SU-DHL-6 (cell line): ENCODE measurements around the gene DUSP6.
"Not testable (repeated sequence)": the region's sequence is repeated elsewhere in the genome, so short reads cannot be mapped to it uniquely, and the experiment has no call there.

Experiments
- H2AFZ ChIP-seq: fragments of 200-600 bp; sonication (generic); 2 replicates; pipeline ENCODE4 v1.6.1; 2014; ENCODE audit warnings: low read depth, mild to moderate bottlenecking, moderate library complexity, mixed read lengths, antibody characterized with exemption, low read length; ENCODE audit not compliant: severe bottlenecking
- H3F3A ChIP-seq: fragments of 200-600 bp; shearing (Covaris generic); 2 replicates; pipeline ENCODE4 v1.6.0; 2016; ENCODE audit warnings: antibody characterized with exemption, mild to moderate bottlenecking; ENCODE audit not compliant: insufficient read depth
- H3K27ac ChIP-seq: fragments of 200-600 bp; sonication (generic); 2 replicates; pipeline ENCODE4 v1.5.1; 2016; ENCODE audit warnings: low read depth, mild to moderate bottlenecking, low read length, moderate library complexity, mixed read lengths
- H3K27me3 ChIP-seq: fragments of 200-600 bp; sonication (generic), shearing (Covaris generic); 2 replicates; pipeline ENCODE4 v1.6.0; 2014; ENCODE audit warnings: mild to moderate bottlenecking, low read length
- H3K36me3 ChIP-seq: fragments of 200-600 bp; sonication (generic); 2 replicates; pipeline ENCODE4 v1.6.1; 2014; ENCODE audit warnings: mild to moderate bottlenecking, low read length, mixed read lengths
- H3K4me2 ChIP-seq: fragments of 300-600, 200-600 bp; shearing (Covaris generic), sonication (generic); 2 replicates; pipeline ENCODE4 v1.6.0; 2014; ENCODE audit warnings: low read length, low read depth, mild to moderate bottlenecking; ENCODE audit not compliant: poor library complexity, severe bottlenecking
- H3K4me3 ChIP-seq: fragments of 200-600 bp; sonication (generic); 2 replicates; pipeline ENCODE4 v1.5.1; 2014; ENCODE audit warnings: antibody characterized with exemption, low read length, mild to moderate bottlenecking, mixed read lengths; ENCODE audit not compliant: insufficient read depth, poor library complexity, severe bottlenecking
- H3K79me2 ChIP-seq: fragments of 200-600 bp; sonication (generic); 2 replicates; pipeline ENCODE4 v1.6.1; 2014; ENCODE audit warnings: mild to moderate bottlenecking, low read length, moderate library complexity; ENCODE audit not compliant: insufficient read depth
- H3K9ac ChIP-seq: fragments of 200-600 bp; sonication (generic); 2 replicates; pipeline ENCODE4 v1.7.0; 2014; ENCODE audit warnings: mild to moderate bottlenecking, low read length
- H3K9me2 ChIP-seq: fragments of 200-600 bp; sonication (generic); replicated peaks from 2 replicates; pipeline ENCODE4 v1.6.1; 2014; ENCODE audit warnings: low read length; ENCODE audit not compliant: insufficient read depth
- H3K9me3 ChIP-seq: fragments of 200-600 bp; sonication (generic); 2 replicates; pipeline ENCODE4 v1.6.1; 2014; ENCODE audit warnings: low read length, mixed read lengths; ENCODE audit not compliant: insufficient read depth
- H4K20me1 ChIP-seq: fragments of 200-600 bp; sonication (generic); 2 replicates; pipeline ENCODE4 v1.6.1; 2014; ENCODE audit warnings: low read depth, mild to moderate bottlenecking, antibody characterized with exemption, low read length, moderate library complexity, mixed read lengths
- EZH2phosphoT487 ChIP-seq: fragments of 200-600 bp; sonication (generic), shearing (Covaris generic); conservative IDR thresholded peaks from 2 replicates; pipeline ENCODE4 v1.6.1; 2018; ENCODE audit warnings: mild to moderate bottlenecking, antibody characterized with exemption, low read length, moderate library complexity, mixed read lengths
- TF ChIP-seq, protein P1 (sequence below): fragments of 200-600 bp; sonication (generic); IDR thresholded peaks from one replicate; pipeline ENCODE4 v1.5.1; 2017; ENCODE audit warnings: antibody characterized with exemption, mild to moderate bottlenecking, low read length, moderate library complexity; ENCODE audit not compliant: insufficient read depth, poor library complexity, severe bottlenecking

Gene DUSP6

DNA sequence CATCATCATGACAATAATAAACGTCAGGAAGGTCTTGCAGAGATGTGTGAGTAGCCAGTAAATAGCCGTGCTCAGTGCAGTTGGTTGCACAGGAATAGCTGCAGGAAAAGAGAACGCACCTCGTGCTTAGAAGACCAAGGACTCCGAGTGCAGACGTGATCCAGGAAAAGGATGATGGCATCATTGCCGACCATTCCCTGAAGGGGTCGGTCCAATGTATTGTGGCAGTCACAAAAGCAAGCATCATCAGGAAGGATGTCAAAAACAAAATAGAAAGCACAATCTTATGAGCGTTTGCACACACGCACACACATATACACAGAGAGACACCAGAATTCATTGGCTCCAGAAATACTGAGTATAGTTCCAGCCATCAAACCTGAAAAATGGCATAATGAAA lies 12.8 kb downstream of the DUSP6 start:
- TF ChIP-seq, protein P1, sequence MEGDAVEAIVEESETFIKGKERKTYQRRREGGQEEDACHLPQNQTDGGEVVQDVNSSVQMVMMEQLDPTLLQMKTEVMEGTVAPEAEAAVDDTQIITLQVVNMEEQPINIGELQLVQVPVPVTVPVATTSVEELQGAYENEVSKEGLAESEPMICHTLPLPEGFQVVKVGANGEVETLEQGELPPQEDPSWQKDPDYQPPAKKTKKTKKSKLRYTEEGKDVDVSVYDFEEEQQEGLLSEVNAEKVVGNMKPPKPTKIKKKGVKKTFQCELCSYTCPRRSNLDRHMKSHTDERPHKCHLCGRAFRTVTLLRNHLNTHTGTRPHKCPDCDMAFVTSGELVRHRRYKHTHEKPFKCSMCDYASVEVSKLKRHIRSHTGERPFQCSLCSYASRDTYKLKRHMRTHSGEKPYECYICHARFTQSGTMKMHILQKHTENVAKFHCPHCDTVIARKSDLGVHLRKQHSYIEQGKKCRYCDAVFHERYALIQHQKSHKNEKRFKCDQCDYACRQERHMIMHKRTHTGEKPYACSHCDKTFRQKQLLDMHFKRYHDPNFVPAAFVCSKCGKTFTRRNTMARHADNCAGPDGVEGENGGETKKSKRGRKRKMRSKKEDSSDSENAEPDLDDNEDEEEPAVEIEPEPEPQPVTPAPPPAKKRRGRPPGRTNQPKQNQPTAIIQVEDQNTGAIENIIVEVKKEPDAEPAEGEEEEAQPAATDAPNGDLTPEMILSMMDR: no peak
- 0 out of 2 replicates have a peak, but pooled peaks have one; percentile 57 for TF ChIP-seq EZH2phosphoT487

DNA sequence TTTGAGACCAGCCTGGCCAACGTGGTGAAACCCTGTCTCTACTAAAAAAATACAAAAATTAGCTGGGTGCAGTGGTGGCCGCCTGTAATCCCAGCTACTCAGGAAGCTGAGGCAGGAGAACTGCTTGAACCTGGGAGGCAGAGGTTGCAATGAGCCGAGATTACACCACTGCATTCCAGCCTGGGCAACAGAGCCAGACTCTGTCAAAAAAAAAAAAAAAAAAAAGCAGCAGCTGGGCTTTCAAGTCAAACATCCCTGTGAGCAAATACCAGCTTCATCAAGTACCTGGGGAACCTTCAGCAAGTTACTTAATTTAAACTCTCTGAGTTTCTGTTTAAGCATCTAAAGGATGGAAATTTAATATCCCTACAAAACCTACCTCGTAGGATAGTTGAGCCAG lies 15.2 kb downstream of the DUSP6 start:
- H3K79me2 ChIP-seq: not testable (repeated sequence)

More for the DNA sequence above, 12.8 kb downstream of the DUSP6 start:
- no peaks in the 10 kb centered on the region for H3K9me3 ChIP-seq
- no peaks in the 10 kb centered on the region for H3K9me2 ChIP-seq
- no peak overlapping the region for H3K27ac ChIP-seq
- no peaks in the 10 kb centered on the region for H3F3A ChIP-seq
- no peaks in the 10 kb centered on the region for H3K27me3 ChIP-seq
- no peak overlapping the region for H3K4me2 ChIP-seq
- no peaks in the 10 kb centered on the region for H4K20me1 ChIP-seq
- H3K9ac ChIP-seq: no peak overlapping the region
- no peak overlapping the region for H2AFZ ChIP-seq
- no peak overlapping the region for H3K4me3 ChIP-seq
- H3K36me3 ChIP-seq: no peaks in the 10 kb centered on the region
- H3K79me2 ChIP-seq: no peaks in the 10 kb centered on the region

DNA sequence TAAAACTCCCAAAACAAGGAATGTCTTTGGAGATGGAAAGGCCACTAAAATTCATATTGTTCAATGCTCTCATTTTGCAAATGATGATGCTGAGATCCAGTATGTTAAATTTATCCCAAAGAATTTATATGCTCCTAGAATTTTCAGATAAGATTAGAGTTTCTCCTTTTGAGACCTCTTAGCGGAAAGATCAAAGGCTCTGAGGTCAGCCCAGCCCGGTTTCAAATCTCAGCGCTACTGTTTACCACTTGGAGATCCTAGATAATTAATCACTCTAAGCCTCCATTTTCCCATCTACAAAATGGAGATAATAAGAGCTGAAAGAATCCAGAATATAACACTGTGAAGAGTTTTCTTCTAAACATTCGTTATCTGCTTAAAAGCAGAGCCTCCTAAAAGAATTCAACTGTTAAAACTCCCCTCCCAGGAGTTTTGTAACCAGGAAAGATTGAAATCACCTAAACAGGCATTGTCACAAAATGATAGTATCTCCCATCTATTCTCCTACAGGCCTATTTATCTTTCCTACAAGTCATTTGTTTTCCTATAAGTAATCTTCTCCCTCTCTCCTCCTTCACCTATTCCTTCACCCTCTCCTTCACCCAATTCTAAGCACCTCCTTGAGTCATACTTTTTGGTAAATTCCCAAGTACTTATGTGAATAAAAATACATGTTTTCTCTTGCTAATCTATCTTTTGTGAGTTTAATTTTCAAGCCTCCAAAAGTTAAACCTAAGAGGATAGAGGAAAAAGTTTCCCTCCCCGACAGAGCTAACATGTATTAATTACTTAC lies 16.7 kb downstream of the DUSP6 start:
- Histone ChIP-seq H4K20me1 (no peaks in the 10 kb centered on the region), H3K4me2 (no peak overlapping the region), H3K9me2 (no peaks in the 10 kb centered on the region)

More for the DNA sequence above, 15.2 kb downstream of the DUSP6 start:
- H3K9me3 ChIP-seq, H4K20me1 ChIP-seq, H2AFZ ChIP-seq, H3K9ac ChIP-seq, H3K9me2 ChIP-seq, H3K4me3 ChIP-seq, H3K4me2 ChIP-seq, H3K27ac ChIP-seq, H3K36me3 ChIP-seq, H3K27me3 ChIP-seq, H3F3A ChIP-seq: not testable (repeated sequence)

More for the DNA sequence above, 16.7 kb downstream of the DUSP6 start:
- Histone ChIP-seq H3K4me3 (no peak overlapping the region), H3K9ac (no peak overlapping the region), H3K9me3 (no peaks in the 10 kb centered on the region), H3K36me3 (no peaks in the 10 kb centered on the region), H3K27me3 (no peaks in the 10 kb centered on the region), H2AFZ (no peak overlapping the region), H3F3A (no peaks in the 10 kb centered on the region), H3K27ac (no peak overlapping the region), H3K79me2 (no peaks in the 10 kb centered on the region)
- no peak for TF ChIP-seq EZH2phosphoT487
- TF ChIP-seq, protein P1: no peak
